OCI-LY3 (cell line): ENCODE measurements around the gene TXNDC5.

ENCODE experiments used
- H2AFZ ChIP-seq: fragments of 200-600, 300-600 bp; shearing (Covaris generic); 2 replicates; pipeline ENCODE4 v1.6.0; 2014; ENCODE audit warnings: antibody characterized with exemption, low read depth, low read length
- H3K27ac ChIP-seq: fragments of 200-600, 300-600 bp; sonication (generic); 2 replicates; pipeline ENCODE4 v1.5.1; 2014; ENCODE audit warnings: mild to moderate bottlenecking, low read length, moderate library complexity, mixed read lengths
- H3K27me3 ChIP-seq: fragments of 200-600, 300-600 bp; sonication (generic); 2 replicates; pipeline ENCODE4 v1.6.1; 2014; ENCODE audit warnings: low read depth, low read length, mixed read lengths
- H3K36me3 ChIP-seq: fragments of 200-600, 300-600 bp; sonication (generic); replicated peaks from 2 replicates; pipeline ENCODE3; 2014; ENCODE audit warnings: low read depth, low read length, mixed read lengths
- H3K4me1 ChIP-seq: fragments of 300-600, 200-600 bp; sonication (generic); 2 replicates; pipeline ENCODE4 v1.6.1; 2014; ENCODE audit warnings: low read length, mixed read lengths
- H3K4me2 ChIP-seq: fragments of 200-600, 300-600 bp; sonication (generic); 2 replicates; pipeline ENCODE4 v1.6.1; 2014; ENCODE audit warnings: low read length, mixed read lengths
- H3K4me3 ChIP-seq: fragments of 300-600, 200-600 bp; sonication (generic); 2 replicates; pipeline ENCODE4 v1.5.1; 2014; ENCODE audit warnings: antibody characterized with exemption, mild to moderate bottlenecking, low read length, moderate library complexity
- H3K79me2 ChIP-seq: fragments of 300-600, 200-600 bp; shearing (Covaris generic); 2 replicates; pipeline ENCODE4 v1.6.1; 2014; ENCODE audit warnings: mild to moderate bottlenecking, low read length, mixed read lengths
- H3K9ac ChIP-seq: fragments of 300-600, 200-600 bp; shearing (Covaris generic); 2 replicates; pipeline ENCODE4 v1.6.0; 2014; ENCODE audit warnings: mild to moderate bottlenecking, low read length, moderate library complexity
- H3K9me3 ChIP-seq: fragments of 200-600, 300-600 bp; shearing (Covaris generic); 2 replicates; pipeline ENCODE4 v1.6.1; 2014; ENCODE audit warnings: low read length, mixed read lengths; ENCODE audit not compliant: insufficient read depth
- H4K20me1 ChIP-seq: fragments of 200-600, 300-600 bp; sonication (generic); 2 replicates; pipeline ENCODE4 v1.6.1; 2016; ENCODE audit warnings: low read length, mixed read lengths; ENCODE audit not compliant: insufficient read depth
- EZH2phosphoT487 ChIP-seq: fragments of 200-600 bp; shearing (Covaris generic); IDR thresholded peaks from 2 replicates; pipeline ENCODE4 v1.6.1; 2018; ENCODE audit warnings: antibody characterized with exemption, mixed run types, low read depth
- TF ChIP-seq, protein P1 (sequence below): fragments of 200-600, 300-600 bp; sonication (generic); IDR thresholded peaks from 2 replicates; pipeline ENCODE4 v1.5.1; 2014; ENCODE audit warnings: antibody characterized with exemption, low read length, low read depth

The TXNDC5 gene

GRCh38 chr6:7907159-7907558, 3.4 kb downstream of the TXNDC5 start:
- Histone ChIP-seq H2AFZ (no peak overlapping the region), H3K36me3 (peaks cover 29% of the 10 kb centered on the region), H3K9ac (no peak overlapping the region), H3K27me3 (no peaks in the 10 kb centered on the region), H3K4me3 (no peak overlapping the region), H3K4me2 (no peak overlapping the region), H3K27ac (no peak overlapping the region), H3K4me1 (peaks cover 26% of the 10 kb centered on the region), H3K9me3 (no peaks in the 10 kb centered on the region), H3K79me2 (peaks cover 73% of the 10 kb centered on the region), H4K20me1 (peaks cover 54% of the 10 kb centered on the region)
- no peak for TF ChIP-seq EZH2phosphoT487
- TF ChIP-seq, protein P1, sequence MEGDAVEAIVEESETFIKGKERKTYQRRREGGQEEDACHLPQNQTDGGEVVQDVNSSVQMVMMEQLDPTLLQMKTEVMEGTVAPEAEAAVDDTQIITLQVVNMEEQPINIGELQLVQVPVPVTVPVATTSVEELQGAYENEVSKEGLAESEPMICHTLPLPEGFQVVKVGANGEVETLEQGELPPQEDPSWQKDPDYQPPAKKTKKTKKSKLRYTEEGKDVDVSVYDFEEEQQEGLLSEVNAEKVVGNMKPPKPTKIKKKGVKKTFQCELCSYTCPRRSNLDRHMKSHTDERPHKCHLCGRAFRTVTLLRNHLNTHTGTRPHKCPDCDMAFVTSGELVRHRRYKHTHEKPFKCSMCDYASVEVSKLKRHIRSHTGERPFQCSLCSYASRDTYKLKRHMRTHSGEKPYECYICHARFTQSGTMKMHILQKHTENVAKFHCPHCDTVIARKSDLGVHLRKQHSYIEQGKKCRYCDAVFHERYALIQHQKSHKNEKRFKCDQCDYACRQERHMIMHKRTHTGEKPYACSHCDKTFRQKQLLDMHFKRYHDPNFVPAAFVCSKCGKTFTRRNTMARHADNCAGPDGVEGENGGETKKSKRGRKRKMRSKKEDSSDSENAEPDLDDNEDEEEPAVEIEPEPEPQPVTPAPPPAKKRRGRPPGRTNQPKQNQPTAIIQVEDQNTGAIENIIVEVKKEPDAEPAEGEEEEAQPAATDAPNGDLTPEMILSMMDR: no peak

GRCh38 chr6:7906741-7907140, 3.8 kb downstream of the TXNDC5 start:
- Histone ChIP-seq H3K79me2 (peaks cover 77% of the 10 kb centered on the region), H3K27ac (no peak overlapping the region), H3K4me3 (no peak overlapping the region), H3K27me3 (no peaks in the 10 kb centered on the region), H3K36me3 (peaks cover 31% of the 10 kb centered on the region), H3K4me2 (no peak overlapping the region), H3K9me3 (no peaks in the 10 kb centered on the region), H3K9ac (no peak overlapping the region), H4K20me1 (peaks cover 54% of the 10 kb centered on the region), H2AFZ (no peak overlapping the region), H3K4me1 (peaks cover 26% of the 10 kb centered on the region)
- TF ChIP-seq, protein P1: no peak
- no peak for TF ChIP-seq EZH2phosphoT487

- Histone ChIP-seq H3K4me2 (no peak overlapping the region), H3K9me3 (no peaks in the 10 kb centered on the region), H4K20me1 (peaks cover 58% of the 10 kb centered on the region), H3K36me3 (peaks cover 41% of the 10 kb centered on the region), H3K9ac (no peak overlapping the region), H2AFZ (no peak overlapping the region), H3K4me3 (no peak overlapping the region), H3K27ac (no peak overlapping the region), H3K4me1 (peaks cover 32% of the 10 kb centered on the region), H3K27me3 (no peaks in the 10 kb centered on the region), H3K79me2 (peaks cover 87% of the 10 kb centered on the region)
- TF ChIP-seq, protein P1: no peak
- TF ChIP-seq EZH2phosphoT487: no peak
These were observed 5.2 kb downstream of the TXNDC5 start for GRCh38 chr6:7905416-7905815.

DNA sequence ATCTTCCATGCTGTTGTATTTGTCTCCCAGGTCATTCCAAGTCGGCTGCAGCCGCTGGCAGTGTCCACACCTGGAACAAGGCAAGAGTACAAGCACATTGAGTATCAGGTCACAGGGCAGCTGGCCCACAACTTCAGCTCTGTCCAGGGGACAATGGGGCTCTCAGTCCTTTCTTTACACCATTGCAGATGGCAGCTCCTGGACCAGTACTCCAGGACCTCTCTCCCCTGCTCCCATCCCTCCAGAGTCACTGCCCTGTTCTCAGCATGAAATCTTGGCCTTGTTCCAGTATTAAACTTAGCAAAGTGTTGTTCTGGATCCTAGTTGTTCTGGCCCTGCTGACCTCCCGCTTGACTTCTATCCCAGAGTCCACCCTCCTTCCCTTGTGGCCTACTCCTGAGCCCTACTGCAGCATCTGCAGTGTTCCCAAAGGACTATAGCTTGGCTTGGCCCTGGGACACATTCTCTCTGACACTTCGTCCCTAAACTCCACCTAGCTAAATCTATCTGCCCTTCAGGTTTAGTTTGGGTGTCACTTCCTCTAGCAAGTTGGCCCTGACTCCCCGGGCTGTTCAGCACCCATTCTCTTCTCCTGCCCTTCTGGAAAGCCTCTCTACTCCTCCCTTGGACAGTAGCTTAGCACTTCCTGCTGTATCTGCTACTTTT, 5.8 kb downstream of the TXNDC5 start:
- TF ChIP-seq, protein P1: no peak
- TF ChIP-seq EZH2phosphoT487: no peak
- no peak overlapping the region for H2AFZ ChIP-seq
- peaks cover 48% of the 10 kb centered on the region for H3K36me3 ChIP-seq
- no peak overlapping the region for H3K9ac ChIP-seq
- H3K27me3 ChIP-seq: no peaks in the 10 kb centered on the region
- H3K9me3 ChIP-seq: no peaks in the 10 kb centered on the region
- H3K4me2 ChIP-seq: no peak overlapping the region
- H3K4me3 ChIP-seq: no peak overlapping the region
- H3K79me2 ChIP-seq: peaks cover 86% of the 10 kb centered on the region
- H3K4me1 ChIP-seq: peaks cover 38% of the 10 kb centered on the region
- no peak overlapping the region for H3K27ac ChIP-seq
- H4K20me1 ChIP-seq: peaks cover 64% of the 10 kb centered on the region
